Mesenchymal stem cell (in vitro differentiated cells and primary cell): ENCODE results near the gene IL1RAP.

Experiments
- DNase-seq: peaks from one replicate; pipeline ENCODE4 v3.0.0-alpha.2; 2013
- H2AFZ ChIP-seq: one replicate; pipeline ENCODE4 v1.6.1; 2013; ENCODE audit warnings: low read depth, mild to moderate bottlenecking, control low read depth, inconsistent platforms, low read length, moderate library complexity
- H2AK5ac ChIP-seq: 2 replicates; pipeline ENCODE4 v1.6.1; 2013; ENCODE audit warnings: low read length, moderate library complexity, mild to moderate bottlenecking, inconsistent platforms; ENCODE audit not compliant: severe bottlenecking
- H2BK120ac ChIP-seq: one replicate; pipeline ENCODE4 v1.6.1; 2013; ENCODE audit warnings: low read depth, mild to moderate bottlenecking, inconsistent platforms, low read length, moderate library complexity
- H2BK12ac ChIP-seq, 2 experiments: one replicate each; pipeline ENCODE4 v1.6.1; 2013; ENCODE audit warnings: inconsistent platforms in 2 of 2, low read length in 2 of 2, mild to moderate bottlenecking in 2 of 2, moderate library complexity in 2 of 2, control low read depth in 1 of 2
- H2BK15ac ChIP-seq: one replicate; pipeline ENCODE4 v1.6.1; 2013; ENCODE audit warnings: mild to moderate bottlenecking, low read depth, inconsistent platforms; ENCODE audit not compliant: poor library complexity, severe bottlenecking
- H2BK5ac ChIP-seq: 2 replicates; pipeline ENCODE4 v1.6.1; 2013; ENCODE audit warnings: low read depth, mild to moderate bottlenecking, low read length, control low read depth, inconsistent platforms; ENCODE audit not compliant: poor library complexity, severe bottlenecking
- H3K14ac ChIP-seq, 2 experiments: one replicate each; pipeline ENCODE4 v1.6.1; 2013; ENCODE audit warnings: inconsistent platforms in 2 of 2, low read length in 2 of 2, control low read depth in 1 of 2, mild to moderate bottlenecking in 1 of 2, moderate library complexity in 1 of 2
- H3K18ac ChIP-seq, 2 experiments: one replicate each; pipeline ENCODE4 v1.6.1; 2013; ENCODE audit warnings: inconsistent platforms in 2 of 2, low read length in 2 of 2, control low read depth in 1 of 2, low read depth in 1 of 2, mild to moderate bottlenecking in 1 of 2
- H3K23ac ChIP-seq, 2 experiments: one replicate each; pipeline ENCODE4 v1.6.1; 2013; ENCODE audit warnings: inconsistent platforms in 2 of 2, low read length in 2 of 2, mild to moderate bottlenecking in 2 of 2, moderate library complexity in 2 of 2, control low read depth in 1 of 2
- H3K27ac ChIP-seq: 2 replicates; pipeline ENCODE4 v1.5.1; 2013; ENCODE audit warnings: mild to moderate bottlenecking, moderate library complexity, low read length, control low read depth, inconsistent platforms; ENCODE audit not compliant: poor library complexity, severe bottlenecking
- H3K27me3 ChIP-seq, 2 experiments: 2 replicates each; pipeline versions ENCODE4 v1.6.1 to v1.7.0; 2013; ENCODE audit warnings: low read length in 2 of 2, mild to moderate bottlenecking in 2 of 2, moderate library complexity in 2 of 2, control low read depth in 1 of 2, inconsistent platforms in 1 of 2; ENCODE audit not compliant: control insufficient read depth in 1 of 2, insufficient read depth in 1 of 2
- H3K36me3 ChIP-seq, 2 experiments: 2 replicates each; pipeline versions ENCODE4 v1.6.1 to v1.7.0; 2013; ENCODE audit warnings: low read length in 2 of 2, control low read depth in 1 of 2, inconsistent platforms in 1 of 2, low read depth in 1 of 2, mild to moderate bottlenecking in 1 of 2; ENCODE audit not compliant: insufficient read depth in 2 of 2, control insufficient read depth in 1 of 2
- H3K4ac ChIP-seq, 2 experiments: one replicate each; pipeline ENCODE4 v1.6.1; 2013; ENCODE audit warnings: inconsistent platforms in 2 of 2, low read length in 2 of 2, mild to moderate bottlenecking in 2 of 2, moderate library complexity in 2 of 2, control low read depth in 1 of 2, low read depth in 1 of 2
- H3K4me1 ChIP-seq: 2 replicates; pipeline ENCODE4 v1.6.1; 2013; ENCODE audit warnings: low read depth, low read length, control low read depth; ENCODE audit not compliant: control insufficient read depth, insufficient read depth
- H3K4me2 ChIP-seq: 2 replicates; pipeline ENCODE4 v1.6.1; 2013; ENCODE audit warnings: low read length, mild to moderate bottlenecking, inconsistent platforms; ENCODE audit not compliant: poor library complexity, severe bottlenecking
- H3K4me3 ChIP-seq, 2 experiments: 2 replicates each; pipeline versions ENCODE4 v1.5.1 to v1.7.0; 2013; ENCODE audit warnings: low read length in 2 of 2, mild to moderate bottlenecking in 2 of 2, control low read depth in 1 of 2, low read depth in 1 of 2; ENCODE audit not compliant: insufficient read depth in 1 of 2
- H3K79me1 ChIP-seq: replicated peaks from 2 replicates; pipeline ENCODE4 v1.6.1; 2013; ENCODE audit warnings: mild to moderate bottlenecking, control low read depth, low read length, inconsistent platforms; ENCODE audit not compliant: poor library complexity, severe bottlenecking
- H3K9ac ChIP-seq: 2 replicates; pipeline ENCODE4 v1.7.0; 2013; ENCODE audit warnings: mild to moderate bottlenecking, low read length, moderate library complexity
- H3K9me3 ChIP-seq: 2 replicates; pipeline ENCODE4 v1.7.0; 2013; ENCODE audit warnings: mild to moderate bottlenecking, low read length; ENCODE audit not compliant: control insufficient read depth
- H4K8ac ChIP-seq: one replicate; pipeline ENCODE4 v1.6.1; 2013; ENCODE audit warnings: inconsistent platforms, mild to moderate bottlenecking, low read length, moderate library complexity
- H4K91ac ChIP-seq: one replicate; pipeline ENCODE4 v1.6.1; 2013; ENCODE audit warnings: mild to moderate bottlenecking, low read length, inconsistent platforms
- WGBS: methylation state at CpG from one replicate; pipeline ENCODE4 v1.1.7; 2013; ENCODE audit warnings: mixed read lengths; 5-methylcytosine and 5-hydroxymethylcytosine counted together

Gene IL1RAP

GRCh38 chr3:190498293-190498692, 15.6 kb upstream of the IL1RAP start:
- Histone ChIP-seq H3K18ac (no peak overlapping the region), H3K27me3 (no peaks in the 10 kb centered on the region), H3K23ac (no peak overlapping the region), H3K9ac (no peak overlapping the region), H3K4me1 (no peaks in the 10 kb centered on the region), H3K27ac (no peak overlapping the region), H3K14ac (no peak overlapping the region), H3K79me1 (no peaks in the 10 kb centered on the region), H2BK12ac (no peak overlapping the region), H4K8ac (no peak overlapping the region), H2AFZ (no peak overlapping the region), H2BK5ac (no peak overlapping the region), H3K36me3 (no peaks in the 10 kb centered on the region), H4K91ac (no peak overlapping the region), H2AK5ac (no peak overlapping the region), H2BK120ac (no peak overlapping the region), H3K9me3 (no peaks in the 10 kb centered on the region), H2BK15ac (no peak overlapping the region), H3K4me3 (no peak overlapping the region), H3K4me2 (no peak overlapping the region), H3K4ac (no peak overlapping the region)
- no peak for DNase-seq
- WGBS: no CpG with 5 or more reads among the region's 2 CpGs

GRCh38 chr3:190499122-190499521, 14.8 kb upstream of the IL1RAP start:
- H2BK5ac ChIP-seq: no peak overlapping the region
- H3K9me3 ChIP-seq: no peaks in the 10 kb centered on the region
- no peak overlapping the region for H3K9ac ChIP-seq
- WGBS: 56% methylated on average over 1 of the region's 2 CpGs
- H3K4ac ChIP-seq: no peak overlapping the region
- no peaks in the 10 kb centered on the region for H3K4me1 ChIP-seq
- peak overlapping the region; percentile 51 for H2AFZ ChIP-seq
- H3K27me3 ChIP-seq: no peaks in the 10 kb centered on the region
- no peaks in the 10 kb centered on the region for H3K36me3 ChIP-seq
- H3K23ac ChIP-seq: no peak overlapping the region
- H3K4me2 ChIP-seq: no peak overlapping the region
- no peak for DNase-seq
- no peak overlapping the region for H3K14ac ChIP-seq
- no peaks in the 10 kb centered on the region for H3K79me1 ChIP-seq
- no peak overlapping the region for H2BK12ac ChIP-seq
- H4K8ac ChIP-seq: no peak overlapping the region
- H2AK5ac ChIP-seq: no peak overlapping the region
- no peak overlapping the region for H3K18ac ChIP-seq
- H4K91ac ChIP-seq: no peak overlapping the region
- no peak overlapping the region for H3K4me3 ChIP-seq
- H3K27ac ChIP-seq: no peak overlapping the region
- H2BK120ac ChIP-seq: no peak overlapping the region
- no peak overlapping the region for H2BK15ac ChIP-seq

GRCh38 chr3:190502946-190503345, 10.9 kb upstream of the IL1RAP start:
- Histone ChIP-seq H2AFZ (no peak overlapping the region), H2BK12ac (no peak overlapping the region), H3K9ac (no peak overlapping the region), H3K4ac (no peak overlapping the region), H3K4me3 (no peak overlapping the region), H3K36me3 (no peaks in the 10 kb centered on the region), H2AK5ac (no peak overlapping the region), H3K14ac (no peak overlapping the region), H3K79me1 (no peaks in the 10 kb centered on the region), H3K27ac (no peak overlapping the region), H4K91ac (no peak overlapping the region), H2BK120ac (no peak overlapping the region), H3K9me3 (no peaks in the 10 kb centered on the region), H3K4me2 (no peak overlapping the region), H2BK5ac (no peak overlapping the region), H3K4me1 (no peaks in the 10 kb centered on the region), H3K27me3 (no peaks in the 10 kb centered on the region), H4K8ac (no peak overlapping the region), H2BK15ac (no peak overlapping the region), H3K18ac (no peak overlapping the region), H3K23ac (no peak overlapping the region)
- DNase-seq: no peak
- 93% methylated on average over 2 of the region's 3 CpGs for WGBS

GRCh38 chr3:190504354-190505125, 9.3 kb upstream of the IL1RAP start:
- H3K9me3 ChIP-seq: no peaks in the 10 kb centered on the region
- H3K9ac ChIP-seq: no peak overlapping the region
- no peak for DNase-seq
- H2BK5ac ChIP-seq: no peak overlapping the region
- H2BK15ac ChIP-seq: no peak overlapping the region
- H2AFZ ChIP-seq: no peak overlapping the region
- H2BK12ac ChIP-seq: no peak overlapping the region
- no peak overlapping the region for H3K4ac ChIP-seq
- H3K23ac ChIP-seq: no peak overlapping the region
- no peak overlapping the region for H3K14ac ChIP-seq
- no peak overlapping the region for H3K4me3 ChIP-seq
- WGBS: 89% methylated on average over 3 of the region's 4 CpGs
- no peak overlapping the region for H3K18ac ChIP-seq
- H4K91ac ChIP-seq: no peak overlapping the region
- H3K36me3 ChIP-seq: no peaks in the 10 kb centered on the region
- H3K4me1 ChIP-seq: no peaks in the 10 kb centered on the region
- H3K79me1 ChIP-seq: no peaks in the 10 kb centered on the region
- no peak overlapping the region for H3K4me2 ChIP-seq
- H2BK120ac ChIP-seq: no peak overlapping the region
- H3K27ac ChIP-seq: no peak overlapping the region
- no peak overlapping the region for H2AK5ac ChIP-seq
- H4K8ac ChIP-seq: no peak overlapping the region
- H3K27me3 ChIP-seq: no peaks in the 10 kb centered on the region
